K562 (cell line): ENCODE measurements around the gene GTSE1. TPM values are rescaled to one million over a fixed set of nuclear protein-coding genes. Genes with fewer than 3 reads are reported as not detected.

Experiments
- BRD4 ChIP-seq: fragments of 200-600 bp; sonication (generic); IDR thresholded peaks from 2 replicates; pipeline ENCODE4 v1.6.1; 2017; ENCODE audit warnings: inconsistent platforms
- LCOR ChIP-seq: sonication (generic); formaldehyde crosslinking; IDR thresholded peaks from 2 replicates; pipeline ENCODE4 v1.8.0; 2022; ENCODE audit warnings: mild to moderate bottlenecking, missing genetic modification reagents
- MAFK ChIP-seq: IDR thresholded peaks from 2 replicates; pipeline ENCODE4 v1.6.1; 2011; ENCODE audit warnings: low read length, improper control_type of control experiment
- MTA2 ChIP-seq: fragments of 450-650 bp; IDR thresholded peaks from 2 replicates; pipeline ENCODE4 v1.6.1; 2016; ENCODE audit warnings: low read depth
- NEUROD1 ChIP-seq: fragments of 150-350 bp; IDR thresholded peaks from 2 replicates; pipeline ENCODE4 v1.6.1; 2014; ENCODE audit warnings: borderline replicate concordance, low read length, low read depth; ENCODE audit not compliant: partially characterized antibody
- NFATC3 ChIP-seq: fragments of 450-650 bp; IDR thresholded peaks from 2 replicates; pipeline ENCODE4 v1.6.1; 2017; ENCODE audit warnings: mild to moderate bottlenecking
- NR1H2 ChIP-seq: sonication (generic); formaldehyde crosslinking; IDR thresholded peaks from 2 replicates; pipeline ENCODE4 v1.4.0; 2020; ENCODE audit warnings: mild to moderate bottlenecking, missing genetic modification reagents
- PTRF ChIP-seq: fragments of 450-650 bp; IDR thresholded peaks from 2 replicates; pipeline ENCODE4 v1.6.1; 2016; ENCODE audit warnings: mild to moderate bottlenecking, missing genetic modification characterization, missing compliant biosample characterization
- PURB ChIP-seq: sonication (generic); formaldehyde crosslinking; IDR thresholded peaks from 2 replicates; pipeline ENCODE4 v1.9.0; 2021; ENCODE audit warnings: low read depth, mild to moderate bottlenecking, missing genetic modification reagents
- SETDB1 ChIP-seq: IDR thresholded peaks from one replicate; pipeline ENCODE4 v1.6.1; 2012; ENCODE audit warnings: low read length, control low read depth, inconsistent platforms
- STAT5A ChIP-seq: IDR thresholded peaks from 2 replicates; pipeline ENCODE4 v1.6.1; 2012; ENCODE audit warnings: low read length, inconsistent platforms, borderline replicate concordance
- TAF15 ChIP-seq: fragments of 200-400 bp; formaldehyde crosslinking; IDR thresholded peaks from 2 replicates; pipeline ENCODE4 v1.6.1; 2017; ENCODE audit warnings: mild to moderate bottlenecking, low read depth, low read length, moderate library complexity
- TAL1 ChIP-seq: fragments of 450-650 bp; IDR thresholded peaks from 2 replicates; pipeline ENCODE4 v1.6.1; 2016; ENCODE audit warnings: mild to moderate bottlenecking
- ZNF133 ChIP-seq: fragments of 250-450 bp; sonication (Bioruptor Pico); IDR thresholded peaks from 2 replicates; pipeline ENCODE4 v1.4.0; 2020; ENCODE audit warnings: mild to moderate bottlenecking
- polyA plus RNA-seq, 8 experiments: library from polyadenylated mRNA; depleted of rRNA in 4 of 8; stranded (reverse) in 5 of 8; unstranded in 3 of 8; fragments of >200 nt; fragmentation: Nextera tagmentation in 2 of 8; fragmentation: Illumina TruSeq in 1 of 8; extraction: Ambion mirVana in 2 of 8; extraction: Trizol in 1 of 8; gene quantifications; 2 replicates each; pipeline versions ENCODE4 v1.2.1 to v1.2.3, GENCODE V29; 2011 to 2014; ENCODE audit warnings: inconsistent platforms in 1 of 8, missing spikeins in 1 of 8
- total RNA-seq, 7 experiments: library from RNA; depleted of rRNA in 6 of 7; stranded (reverse); fragments of >200 nt in 6 of 7; fragmentation: Illumina TruSeq in 2 of 7; extraction: Trizol in 2 of 7; gene quantifications; 2 replicates each; pipeline versions ENCODE4 v1.2.1 to v1.2.3, GENCODE V29; 2011 to 2021; ENCODE audit warnings: low replicate concordance in 1 of 7
- TF ChIP-seq, protein P1 (sequence below): fragments of 250-450 bp; sonication (Bioruptor Pico); IDR thresholded peaks from 2 replicates; pipeline ENCODE4 v1.5.0; 2022; ENCODE audit warnings: mild to moderate bottlenecking
- TF ChIP-seq, protein P2 (sequence below): fragments of 450-650 bp; IDR thresholded peaks from 2 replicates; pipeline ENCODE4 v1.6.1; 2017; ENCODE audit warnings: antibody characterized with exemption
- TF ChIP-seq, protein P3 (sequence below): fragments of 250-450 bp; sonication (Bioruptor Pico); IDR thresholded peaks from 2 replicates; pipeline ENCODE4 v1.8.0; 2022; ENCODE audit warnings: moderate library complexity, mild to moderate bottlenecking, inconsistent platforms
- TF ChIP-seq, protein P4 (sequence below): sonication (generic); formaldehyde crosslinking; IDR thresholded peaks from 2 replicates; pipeline ENCODE4 v1.8.1; 2022; ENCODE audit warnings: missing genetic modification reagents
- TF ChIP-seq, protein P5 (sequence below): sonication (generic); formaldehyde crosslinking; IDR thresholded peaks from 2 replicates; pipeline ENCODE4 v1.8.1; 2023; ENCODE audit warnings: mild to moderate bottlenecking, missing genetic modification reagents, moderate library complexity

GTSE1 gene
- total and polyA plus RNA-seq, 9 of the 15 experiments (the other 6 are each of a cell fraction or from before 2014, with no cell fraction given), result 2.5 to 22.5 (median 12.9) TPM

DNA sequence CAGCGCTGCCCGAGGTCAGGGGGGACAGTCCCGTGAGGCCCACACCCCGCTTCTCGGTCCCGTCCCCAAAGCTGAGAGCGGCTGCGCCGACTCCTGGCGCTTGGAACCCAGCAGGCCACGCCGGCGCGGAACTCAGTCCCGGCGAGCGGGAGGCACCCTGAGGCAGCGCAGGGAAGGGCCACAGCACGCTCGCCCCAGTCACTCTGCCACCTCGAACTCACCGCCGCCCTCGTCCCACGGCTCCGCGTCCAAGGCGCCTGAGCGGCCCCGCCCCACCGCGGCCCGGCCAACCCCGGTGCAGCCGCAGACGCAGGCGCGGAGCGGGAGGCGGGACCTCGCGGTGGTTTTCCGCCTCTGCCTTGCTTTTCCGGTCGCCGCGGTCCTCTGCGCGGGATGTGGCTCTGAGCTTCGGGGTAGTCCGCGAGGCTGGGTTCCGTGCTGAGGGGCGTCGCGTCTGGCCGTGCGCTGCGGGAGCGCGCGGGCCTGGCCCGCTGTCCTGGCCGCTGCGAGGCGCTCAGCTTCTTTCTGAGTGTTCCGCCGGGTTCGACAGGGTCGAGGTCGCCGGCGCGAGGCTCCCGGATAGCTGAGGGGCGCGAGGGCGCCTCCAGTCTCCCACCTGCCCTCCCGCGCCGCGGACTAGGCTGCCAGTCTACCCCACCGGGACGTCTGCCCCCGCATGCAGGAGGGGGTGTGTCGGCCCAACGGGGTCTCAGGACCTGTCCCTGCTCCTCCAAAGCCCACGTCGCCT is 46.5 kb upstream of the GTSE1 start, which contains the start of gene CDPF1 (continued):
- TF ChIP-seq, protein P1, sequence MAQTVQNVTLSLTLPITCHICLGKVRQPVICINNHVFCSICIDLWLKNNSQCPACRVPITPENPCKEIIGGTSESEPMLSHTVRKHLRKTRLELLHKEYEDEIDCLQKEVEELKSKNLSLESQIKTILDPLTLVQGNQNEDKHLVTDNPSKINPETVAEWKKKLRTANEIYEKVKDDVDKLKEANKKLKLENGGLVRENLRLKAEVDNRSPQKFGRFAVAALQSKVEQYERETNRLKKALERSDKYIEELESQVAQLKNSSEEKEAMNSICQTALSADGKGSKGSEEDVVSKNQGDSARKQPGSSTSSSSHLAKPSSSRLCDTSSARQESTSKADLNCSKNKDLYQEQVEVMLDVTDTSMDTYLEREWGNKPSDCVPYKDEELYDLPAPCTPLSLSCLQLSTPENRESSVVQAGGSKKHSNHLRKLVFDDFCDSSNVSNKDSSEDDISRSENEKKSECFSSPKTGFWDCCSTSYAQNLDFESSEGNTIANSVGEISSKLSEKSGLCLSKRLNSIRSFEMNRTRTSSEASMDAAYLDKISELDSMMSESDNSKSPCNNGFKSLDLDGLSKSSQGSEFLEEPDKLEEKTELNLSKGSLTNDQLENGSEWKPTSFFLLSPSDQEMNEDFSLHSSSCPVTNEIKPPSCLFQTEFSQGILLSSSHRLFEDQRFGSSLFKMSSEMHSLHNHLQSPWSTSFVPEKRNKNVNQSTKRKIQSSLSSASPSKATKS (CRISPR knock-in tag), result no peak
- TF ChIP-seq MTA2, result no peak
- no peak for TF ChIP-seq MAFK
- TF ChIP-seq TAL1, result no peak
- no peak for TF ChIP-seq LCOR
- TF ChIP-seq, protein P2, sequence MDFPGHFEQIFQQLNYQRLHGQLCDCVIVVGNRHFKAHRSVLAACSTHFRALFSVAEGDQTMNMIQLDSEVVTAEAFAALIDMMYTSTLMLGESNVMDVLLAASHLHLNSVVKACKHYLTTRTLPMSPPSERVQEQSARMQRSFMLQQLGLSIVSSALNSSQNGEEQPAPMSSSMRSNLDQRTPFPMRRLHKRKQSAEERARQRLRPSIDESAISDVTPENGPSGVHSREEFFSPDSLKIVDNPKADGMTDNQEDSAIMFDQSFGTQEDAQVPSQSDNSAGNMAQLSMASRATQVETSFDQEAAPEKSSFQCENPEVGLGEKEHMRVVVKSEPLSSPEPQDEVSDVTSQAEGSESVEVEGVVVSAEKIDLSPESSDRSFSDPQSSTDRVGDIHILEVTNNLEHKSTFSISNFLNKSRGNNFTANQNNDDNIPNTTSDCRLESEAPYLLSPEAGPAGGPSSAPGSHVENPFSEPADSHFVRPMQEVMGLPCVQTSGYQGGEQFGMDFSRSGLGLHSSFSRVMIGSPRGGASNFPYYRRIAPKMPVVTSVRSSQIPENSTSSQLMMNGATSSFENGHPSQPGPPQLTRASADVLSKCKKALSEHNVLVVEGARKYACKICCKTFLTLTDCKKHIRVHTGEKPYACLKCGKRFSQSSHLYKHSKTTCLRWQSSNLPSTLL, result no peak
- TF ChIP-seq, protein P3, sequence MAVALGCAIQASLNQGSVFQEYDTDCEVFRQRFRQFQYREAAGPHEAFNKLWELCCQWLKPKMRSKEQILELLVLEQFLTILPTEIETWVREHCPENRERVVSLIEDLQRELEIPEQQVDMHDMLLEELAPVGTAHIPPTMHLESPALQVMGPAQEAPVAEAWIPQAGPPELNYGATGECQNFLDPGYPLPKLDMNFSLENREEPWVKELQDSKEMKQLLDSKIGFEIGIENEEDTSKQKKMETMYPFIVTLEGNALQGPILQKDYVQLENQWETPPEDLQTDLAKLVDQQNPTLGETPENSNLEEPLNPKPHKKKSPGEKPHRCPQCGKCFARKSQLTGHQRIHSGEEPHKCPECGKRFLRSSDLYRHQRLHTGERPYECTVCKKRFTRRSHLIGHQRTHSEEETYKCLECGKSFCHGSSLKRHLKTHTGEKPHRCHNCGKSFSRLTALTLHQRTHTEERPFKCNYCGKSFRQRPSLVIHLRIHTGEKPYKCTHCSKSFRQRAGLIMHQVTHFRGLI (CRISPR knock-in tag), result no peak
- no peak for TF ChIP-seq NR1H2
- TF ChIP-seq ZNF133 (CRISPR knock-in tag), result no peak
- TF ChIP-seq, protein P4, sequence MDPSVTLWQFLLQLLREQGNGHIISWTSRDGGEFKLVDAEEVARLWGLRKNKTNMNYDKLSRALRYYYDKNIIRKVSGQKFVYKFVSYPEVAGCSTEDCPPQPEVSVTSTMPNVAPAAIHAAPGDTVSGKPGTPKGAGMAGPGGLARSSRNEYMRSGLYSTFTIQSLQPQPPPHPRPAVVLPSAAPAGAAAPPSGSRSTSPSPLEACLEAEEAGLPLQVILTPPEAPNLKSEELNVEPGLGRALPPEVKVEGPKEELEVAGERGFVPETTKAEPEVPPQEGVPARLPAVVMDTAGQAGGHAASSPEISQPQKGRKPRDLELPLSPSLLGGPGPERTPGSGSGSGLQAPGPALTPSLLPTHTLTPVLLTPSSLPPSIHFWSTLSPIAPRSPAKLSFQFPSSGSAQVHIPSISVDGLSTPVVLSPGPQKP (CRISPR knock-in tag), result no peak
- no peak for TF ChIP-seq NEUROD1
- no peak for TF ChIP-seq NFATC3
- no peak for TF ChIP-seq PTRF (tag)
- TF ChIP-seq STAT5A, result no peak
- no peak for TF ChIP-seq SETDB1
- TF ChIP-seq BRD4, result no peak
- no peak for TF ChIP-seq TAF15
- no peak for TF ChIP-seq PURB
- TF ChIP-seq, protein P5, sequence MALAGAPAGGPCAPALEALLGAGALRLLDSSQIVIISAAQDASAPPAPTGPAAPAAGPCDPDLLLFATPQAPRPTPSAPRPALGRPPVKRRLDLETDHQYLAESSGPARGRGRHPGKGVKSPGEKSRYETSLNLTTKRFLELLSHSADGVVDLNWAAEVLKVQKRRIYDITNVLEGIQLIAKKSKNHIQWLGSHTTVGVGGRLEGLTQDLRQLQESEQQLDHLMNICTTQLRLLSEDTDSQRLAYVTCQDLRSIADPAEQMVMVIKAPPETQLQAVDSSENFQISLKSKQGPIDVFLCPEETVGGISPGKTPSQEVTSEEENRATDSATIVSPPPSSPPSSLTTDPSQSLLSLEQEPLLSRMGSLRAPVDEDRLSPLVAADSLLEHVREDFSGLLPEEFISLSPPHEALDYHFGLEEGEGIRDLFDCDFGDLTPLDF (CRISPR knock-in tag), result no peak
